GM18951 (cell line): ENCODE data around the gene DAB2IP.

Source experiments
- POLR2A ChIP-seq: IDR thresholded peaks from 4 replicates; pipeline ENCODE4 v1.6.1; 2011; ENCODE audit warnings: mild to moderate bottlenecking; ENCODE audit not compliant: insufficient read length, insufficient read depth; ENCODE audit errors: extremely low read depth
- in situ Hi-C: fragments of 300-500 bp; cut with MboI; formaldehyde crosslinking; loops from one replicate; pipeline ENCODE4 v1.12.0; 2022; ENCODE audit warnings: low sequenced_read_pairs, mixed read lengths, inconsistent platforms; ENCODE audit not compliant: unreplicated experiment

Gene DAB2IP

GRCh38 chr9:121670431-121670830 is 19.0 kb downstream of the DAB2IP start:
- no peak for TF ChIP-seq POLR2A
- in situ Hi-C loops = no loop called here

GRCh38 chr9:121671612-121672155 is 20.2 kb downstream of the DAB2IP start:
- no peak for TF ChIP-seq POLR2A
- in situ Hi-C loops = no loop called here

GRCh38 chr9:121672213-121672612 is 20.8 kb downstream of the DAB2IP start:
- TF ChIP-seq POLR2A = no peak
- in situ Hi-C loops = no loop called here

GRCh38 chr9:121672986-121673385 is 21.6 kb downstream of the DAB2IP start:
- in situ Hi-C loops = no loop called here

GRCh38 chr9:121673576-121673975 is 22.1 kb downstream of the DAB2IP start:
- TF ChIP-seq POLR2A = no peak
- in situ Hi-C loops = no loop called here

More at GRCh38 chr9:121672986-121673385, 21.6 kb downstream of the DAB2IP start:
- no peak for TF ChIP-seq POLR2A

GRCh38 chr9:121674017-121674416 is 22.6 kb downstream of the DAB2IP start:
- in situ Hi-C loops = no loop called here

GRCh38 chr9:121674952-121675351 is 23.5 kb downstream of the DAB2IP start:
- in situ Hi-C loops = no loop called here
- TF ChIP-seq POLR2A = no peak

More at GRCh38 chr9:121674017-121674416, 22.6 kb downstream of the DAB2IP start:
- TF ChIP-seq POLR2A = no peak

- no peak for TF ChIP-seq POLR2A
- in situ Hi-C loops = no loop called here
These were observed 23.9 kb downstream of the DAB2IP start for GRCh38 chr9:121675381-121675780.

GRCh38 chr9:121675969-121676822 is 24.8 kb downstream of the DAB2IP start:
- TF ChIP-seq POLR2A = no peak
- in situ Hi-C loops = no loop called here

- TF ChIP-seq POLR2A = no peak
These were observed 25.5 kb downstream of the DAB2IP start for GRCh38 chr9:121676926-121677325.

GRCh38 chr9:121678501-121679022 is 27.1 kb downstream of the DAB2IP start:
- in situ Hi-C loops = no loop called here
- TF ChIP-seq POLR2A = no peak

More at GRCh38 chr9:121676926-121677325, 25.5 kb downstream of the DAB2IP start:
- in situ Hi-C loops = no loop called here

GRCh38 chr9:121679901-121680635 is 28.6 kb downstream of the DAB2IP start:
- in situ Hi-C loops = loop anchor here (10.0 kb wide), 2 partner anchors 135 to 315 kb away; no protein-coding TSS in a partner anchor
- TF ChIP-seq POLR2A = no peak

- TF ChIP-seq POLR2A = no peak
- in situ Hi-C loops = loop anchor here (10.0 kb wide), 2 partner anchors 137 to 313 kb away; no protein-coding TSS in a partner anchor
These were observed 30.0 kb downstream of the DAB2IP start for GRCh38 chr9:121681404-121681803.
